Measurements from ENCODE around the gene CADPS.

The CADPS gene

GRCh38 chr3:62405135-62405534 lies 470.1 kb downstream of the CADPS start:
- no peak for DNase-seq

GRCh38 chr3:62404321-62404720 lies 470.9 kb downstream of the CADPS start:
- no peak for DNase-seq

- DNase-seq, result no peak
Observed at GRCh38 chr3:62403765-62404164, 471.5 kb downstream of the CADPS start.

- no peak for DNase-seq
Observed at GRCh38 chr3:62392626-62393292, 482.5 kb downstream of the CADPS start.

GRCh38 chr3:62387251-62387650 lies 488.0 kb downstream of the CADPS start:
- DNase-seq, result no peak

- no peak for DNase-seq
Observed at GRCh38 chr3:62379321-62379798, 495.9 kb downstream of the CADPS start.

- DNase-seq, result no peak
Observed at GRCh38 chr3:62378921-62379320, 496.3 kb downstream of the CADPS start.

- no peak for DNase-seq
Observed at GRCh38 chr3:62378311-62378789, 496.9 kb downstream of the CADPS start.

GRCh38 chr3:62376906-62377877 lies 498.0 kb downstream of the CADPS start:
- no peak for DNase-seq

- no peak for DNase-seq
Observed at GRCh38 chr3:62376454-62376720, 498.8 kb downstream of the CADPS start.

- DNase-seq, result no peak
Observed at GRCh38 chr3:62375655-62376453, 499.4 kb downstream of the CADPS start.

- no peak for DNase-seq
Observed at GRCh38 chr3:62374341-62375218, 500.6 kb downstream of the CADPS start.

- no peak for DNase-seq
Observed at GRCh38 chr3:62373714-62374333, 501.4 kb downstream of the CADPS start.

GRCh38 chr3:62373215-62373614 lies 502.0 kb downstream of the CADPS start, which contains the start of gene FEZF2:
Gene FEZF2 (minus strand): TSS chr3:62373550. CDS start chr3:62372868, 682 bp downstream.
- DNase-seq, result no peak

GRCh38 chr3:62372621-62373041 lies 502.6 kb downstream of the CADPS start:
- DNase-seq, result no peak

GRCh38 chr3:62371720-62372591 lies 503.3 kb downstream of the CADPS start:
- DNase-seq, result no peak

- DNase-seq, result no peak
Observed at GRCh38 chr3:62370858-62371719, 504.1 kb downstream of the CADPS start.

GRCh38 chr3:62370112-62370857 lies 504.9 kb downstream of the CADPS start:
- no peak for DNase-seq

- no peak for DNase-seq
Observed at GRCh38 chr3:62369476-62369743, 505.8 kb downstream of the CADPS start.
